Peyer's patch (tissue), 4 donors: Measurements from ENCODE around the gene SINHCAF.

Experiments used
- POLR2A ChIP-seq, 2 donors: fragments of 450-650 bp; IDR thresholded peaks; one replicate each; pipeline ENCODE4 v1.5.1; 2017; ENCODE audit warnings: antibody characterized with exemption in 2 of 2, mild to moderate bottlenecking in 2 of 2, moderate library complexity in 2 of 2
- TF ChIP-seq, protein P1 (sequence below), 6 experiments: fragments of 450-650 bp in 4 of 6; fragments of 200-600 bp in 2 of 6; sonication (generic) in 1 of 6; IDR thresholded peaks; one replicate each; pipeline ENCODE4 v1.5.1; 2017 to 2019; ENCODE audit warnings: antibody characterized with exemption in 6 of 6, mild to moderate bottlenecking in 3 of 6, moderate library complexity in 1 of 6

DNA sequence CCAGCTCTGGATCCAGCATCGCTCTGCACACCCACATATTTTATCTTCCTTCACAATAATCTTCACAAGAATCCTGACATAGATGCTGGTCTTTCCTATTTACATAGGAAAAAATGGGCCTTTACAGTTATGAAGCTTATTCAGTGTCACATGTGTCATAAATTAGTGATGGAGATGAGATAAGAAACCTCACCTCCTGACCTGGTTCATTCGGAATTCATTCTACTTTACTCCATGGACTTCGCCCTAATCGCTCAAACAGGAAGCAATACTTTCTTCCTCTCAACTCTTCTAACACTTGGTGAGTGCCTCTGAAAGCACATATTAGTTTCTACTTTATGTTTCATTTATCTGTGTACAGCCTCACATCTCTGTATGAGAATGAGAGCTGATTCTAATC is 12.0 kb upstream of the SINHCAF start:
- no peak for TF ChIP-seq POLR2A (IDR thresholded peaks at IDR 0.05)
- TF ChIP-seq, protein P1, sequence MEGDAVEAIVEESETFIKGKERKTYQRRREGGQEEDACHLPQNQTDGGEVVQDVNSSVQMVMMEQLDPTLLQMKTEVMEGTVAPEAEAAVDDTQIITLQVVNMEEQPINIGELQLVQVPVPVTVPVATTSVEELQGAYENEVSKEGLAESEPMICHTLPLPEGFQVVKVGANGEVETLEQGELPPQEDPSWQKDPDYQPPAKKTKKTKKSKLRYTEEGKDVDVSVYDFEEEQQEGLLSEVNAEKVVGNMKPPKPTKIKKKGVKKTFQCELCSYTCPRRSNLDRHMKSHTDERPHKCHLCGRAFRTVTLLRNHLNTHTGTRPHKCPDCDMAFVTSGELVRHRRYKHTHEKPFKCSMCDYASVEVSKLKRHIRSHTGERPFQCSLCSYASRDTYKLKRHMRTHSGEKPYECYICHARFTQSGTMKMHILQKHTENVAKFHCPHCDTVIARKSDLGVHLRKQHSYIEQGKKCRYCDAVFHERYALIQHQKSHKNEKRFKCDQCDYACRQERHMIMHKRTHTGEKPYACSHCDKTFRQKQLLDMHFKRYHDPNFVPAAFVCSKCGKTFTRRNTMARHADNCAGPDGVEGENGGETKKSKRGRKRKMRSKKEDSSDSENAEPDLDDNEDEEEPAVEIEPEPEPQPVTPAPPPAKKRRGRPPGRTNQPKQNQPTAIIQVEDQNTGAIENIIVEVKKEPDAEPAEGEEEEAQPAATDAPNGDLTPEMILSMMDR (IDR thresholded peaks at IDR 0.05) = no peak
